HepG2 (cell line): ENCODE results near the gene RASGRF1. TPM values are rescaled to one million over a fixed set of nuclear protein-coding genes. Genes with fewer than 3 reads are reported as not detected.

Experiments used
- GATAD1 ChIP-seq: IDR thresholded peaks from 2 replicates; pipeline ENCODE4 v1.6.1; 2016; ENCODE audit warnings: missing genetic modification reagents, missing compliant biosample characterization
- KLF9 ChIP-seq: IDR thresholded peaks from 2 replicates; pipeline ENCODE4 v1.6.1; 2016; ENCODE audit warnings: low read depth
- KMT2A ChIP-seq: sonication (generic); formaldehyde crosslinking; IDR thresholded peaks from 2 replicates; pipeline ENCODE4 v1.4.0; 2020; ENCODE audit warnings: missing genetic modification reagents
- PLRG1 ChIP-seq: fragments of 450-650 bp; conservative IDR thresholded peaks from 2 replicates; pipeline ENCODE4 v1.6.1; 2016
- PTBP1 ChIP-seq: fragments of 200-400 bp; formaldehyde crosslinking; IDR thresholded peaks from 2 replicates; pipeline ENCODE4 v1.6.1; 2018; ENCODE audit warnings: low read length, low read depth; ENCODE audit not compliant: poor library complexity, severe bottlenecking
- SETDB1 ChIP-seq: sonication (generic); formaldehyde crosslinking; IDR thresholded peaks from 2 replicates; pipeline ENCODE4 v1.5.1; 2020; ENCODE audit warnings: missing genetic modification reagents, mild to moderate bottlenecking, borderline replicate concordance
- SP1 ChIP-seq, 2 experiments: fragments of 450-650 bp in 1 of 2; sonication (generic) in 1 of 2; formaldehyde crosslinking in 1 of 2; IDR thresholded peaks; 2 replicates each; pipeline versions ENCODE4 v1.4.0 to v1.6.1; 2016 to 2020; ENCODE audit warnings: missing genetic modification reagents in 1 of 2
- THYN1 ChIP-seq: sonication (generic); formaldehyde crosslinking; IDR thresholded peaks from 2 replicates; pipeline ENCODE4 v1.8.1; 2023; ENCODE audit warnings: low read depth, mild to moderate bottlenecking, moderate library complexity, missing genetic modification reagents, borderline replicate concordance
- ZNF235 ChIP-seq: sonication (generic); formaldehyde crosslinking; IDR thresholded peaks from 2 replicates; pipeline ENCODE4 v1.8.1; 2023; ENCODE audit warnings: mild to moderate bottlenecking, missing genetic modification reagents, borderline replicate concordance
- ZNF619 ChIP-seq: sonication (generic); formaldehyde crosslinking; IDR thresholded peaks from 2 replicates; pipeline ENCODE4 v1.4.0; 2020; ENCODE audit warnings: mild to moderate bottlenecking, missing genetic modification reagents
- ZNF629 ChIP-seq: sonication (generic); formaldehyde crosslinking; conservative IDR thresholded peaks from 2 replicates; pipeline ENCODE4 v1.5.0; 2020; ENCODE audit warnings: missing genetic modification reagents
- polyA plus RNA-seq, 8 experiments: library from polyadenylated mRNA; depleted of rRNA in 3 of 8; stranded (reverse) in 7 of 8; unstranded in 1 of 8; fragments of >200 nt; fragmentation: Illumina TruSeq in 4 of 8; extraction: Trizol in 4 of 8; gene quantifications; 2 replicates each; pipeline versions ENCODE4 v1.2.1 to v1.2.3, GENCODE V29; 2011 to 2016; ENCODE audit warnings: low read depth in 4 of 8, missing spikeins in 1 of 8, mixed read lengths in 1 of 8; ENCODE audit not compliant: insufficient read depth in 1 of 8
- total RNA-seq, 5 experiments: library from RNA; depleted of rRNA; stranded (reverse); fragments of >200 nt; fragmentation: Illumina TruSeq; extraction: Trizol; gene quantifications; 2 replicates each; pipeline ENCODE4 v1.2.3, GENCODE V29; 2016; ENCODE audit warnings: low read depth in 1 of 5
- TF ChIP-seq, protein P1 (sequence below): sonication (generic); formaldehyde crosslinking; IDR thresholded peaks from 2 replicates; pipeline ENCODE4 v1.5.1; 2020; ENCODE audit warnings: mild to moderate bottlenecking, missing genetic modification reagents, moderate library complexity
- TF ChIP-seq, protein P2 (sequence below): sonication (generic); formaldehyde crosslinking; conservative IDR thresholded peaks from 2 replicates; pipeline ENCODE4 v1.8.1; 2023; ENCODE audit warnings: missing genetic modification reagents
- TF ChIP-seq, protein P3 (sequence below): sonication (generic); formaldehyde crosslinking; IDR thresholded peaks from 2 replicates; pipeline ENCODE4 v1.5.0; 2020; ENCODE audit warnings: missing genetic modification reagents
- TF ChIP-seq, protein P4 (sequence below): sonication (generic); formaldehyde crosslinking; IDR thresholded peaks from 2 replicates; pipeline ENCODE4 v1.4.0; 2020; ENCODE audit warnings: missing genetic modification reagents
- TF ChIP-seq, protein P5 (sequence below): conservative IDR thresholded peaks from 2 replicates; pipeline ENCODE4 v1.6.1; 2018; ENCODE audit warnings: missing genetic modification reagents
- TF ChIP-seq, protein P6 (sequence below): sonication (generic); formaldehyde crosslinking; IDR thresholded peaks from 2 replicates; pipeline ENCODE4 v1.5.0; 2020; ENCODE audit warnings: missing genetic modification reagents, mild to moderate bottlenecking, borderline replicate concordance
- TF ChIP-seq, protein P7 (sequence below): sonication (generic); formaldehyde crosslinking; IDR thresholded peaks from 2 replicates; pipeline ENCODE4 v1.8.1; 2023; ENCODE audit warnings: mild to moderate bottlenecking, inconsistent platforms, moderate library complexity, missing genetic modification reagents, borderline replicate concordance

Gene RASGRF1
- total and polyA plus RNA-seq, 2 of the 13 experiments (the other 11 are each of a cell fraction or from before 2014, with no cell fraction given) = 0.55 to 3.0 TPM

DNA sequence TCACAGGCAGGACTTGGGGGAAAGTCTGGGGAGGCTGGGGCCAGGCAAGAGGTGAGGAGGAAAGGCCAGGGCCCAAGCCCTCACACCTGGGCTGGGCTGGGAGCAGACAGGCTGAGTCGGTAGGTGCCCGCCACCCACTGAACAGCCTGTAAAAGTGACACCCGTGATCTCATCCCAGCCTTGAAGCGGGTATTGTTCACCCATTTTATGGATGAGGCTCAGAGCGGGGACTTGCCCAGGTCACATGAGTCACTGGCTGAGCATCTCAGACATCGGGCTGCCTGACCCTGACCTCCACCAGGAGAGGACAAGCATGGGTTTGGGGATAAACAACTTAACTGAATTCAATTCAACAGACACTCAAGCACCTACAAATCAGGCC, 93.7 kb downstream of the RASGRF1 start (continued):
- TF ChIP-seq, protein P1, sequence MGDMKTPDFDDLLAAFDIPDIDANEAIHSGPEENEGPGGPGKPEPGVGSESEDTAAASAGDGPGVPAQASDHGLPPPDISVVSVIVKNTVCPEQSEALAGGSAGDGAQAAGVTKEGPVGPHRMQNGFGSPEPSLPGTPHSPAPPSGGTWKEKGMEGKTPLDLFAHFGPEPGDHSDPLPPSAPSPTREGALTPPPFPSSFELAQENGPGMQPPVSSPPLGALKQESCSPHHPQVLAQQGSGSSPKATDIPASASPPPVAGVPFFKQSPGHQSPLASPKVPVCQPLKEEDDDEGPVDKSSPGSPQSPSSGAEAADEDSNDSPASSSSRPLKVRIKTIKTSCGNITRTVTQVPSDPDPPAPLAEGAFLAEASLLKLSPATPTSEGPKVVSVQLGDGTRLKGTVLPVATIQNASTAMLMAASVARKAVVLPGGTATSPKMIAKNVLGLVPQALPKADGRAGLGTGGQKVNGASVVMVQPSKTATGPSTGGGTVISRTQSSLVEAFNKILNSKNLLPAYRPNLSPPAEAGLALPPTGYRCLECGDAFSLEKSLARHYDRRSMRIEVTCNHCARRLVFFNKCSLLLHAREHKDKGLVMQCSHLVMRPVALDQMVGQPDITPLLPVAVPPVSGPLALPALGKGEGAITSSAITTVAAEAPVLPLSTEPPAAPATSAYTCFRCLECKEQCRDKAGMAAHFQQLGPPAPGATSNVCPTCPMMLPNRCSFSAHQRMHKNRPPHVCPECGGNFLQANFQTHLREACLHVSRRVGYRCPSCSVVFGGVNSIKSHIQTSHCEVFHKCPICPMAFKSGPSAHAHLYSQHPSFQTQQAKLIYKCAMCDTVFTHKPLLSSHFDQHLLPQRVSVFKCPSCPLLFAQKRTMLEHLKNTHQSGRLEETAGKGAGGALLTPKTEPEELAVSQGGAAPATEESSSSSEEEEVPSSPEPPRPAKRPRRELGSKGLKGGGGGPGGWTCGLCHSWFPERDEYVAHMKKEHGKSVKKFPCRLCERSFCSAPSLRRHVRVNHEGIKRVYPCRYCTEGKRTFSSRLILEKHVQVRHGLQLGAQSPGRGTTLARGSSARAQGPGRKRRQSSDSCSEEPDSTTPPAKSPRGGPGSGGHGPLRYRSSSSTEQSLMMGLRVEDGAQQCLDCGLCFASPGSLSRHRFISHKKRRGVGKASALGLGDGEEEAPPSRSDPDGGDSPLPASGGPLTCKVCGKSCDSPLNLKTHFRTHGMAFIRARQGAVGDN (CRISPR knock-in tag) = peak; percentile 93
- TF ChIP-seq, protein P2, sequence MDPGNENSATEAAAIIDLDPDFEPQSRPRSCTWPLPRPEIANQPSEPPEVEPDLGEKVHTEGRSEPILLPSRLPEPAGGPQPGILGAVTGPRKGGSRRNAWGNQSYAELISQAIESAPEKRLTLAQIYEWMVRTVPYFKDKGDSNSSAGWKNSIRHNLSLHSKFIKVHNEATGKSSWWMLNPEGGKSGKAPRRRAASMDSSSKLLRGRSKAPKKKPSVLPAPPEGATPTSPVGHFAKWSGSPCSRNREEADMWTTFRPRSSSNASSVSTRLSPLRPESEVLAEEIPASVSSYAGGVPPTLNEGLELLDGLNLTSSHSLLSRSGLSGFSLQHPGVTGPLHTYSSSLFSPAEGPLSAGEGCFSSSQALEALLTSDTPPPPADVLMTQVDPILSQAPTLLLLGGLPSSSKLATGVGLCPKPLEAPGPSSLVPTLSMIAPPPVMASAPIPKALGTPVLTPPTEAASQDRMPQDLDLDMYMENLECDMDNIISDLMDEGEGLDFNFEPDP = no peak
- no peak for TF ChIP-seq PTBP1
- TF ChIP-seq KLF9 (CRISPR knock-in tag) = 0 out of 2 replicates have a peak, but pooled peaks have one; percentile 36
- no peak for TF ChIP-seq ZNF235 (CRISPR knock-in tag)
- TF ChIP-seq SP1 (IDR thresholded peaks at IDR 0.05) = no peak
- TF ChIP-seq SP1 (CRISPR knock-in tag; IDR thresholded peaks at IDR 0.05) = no peak
- TF ChIP-seq, protein P3, sequence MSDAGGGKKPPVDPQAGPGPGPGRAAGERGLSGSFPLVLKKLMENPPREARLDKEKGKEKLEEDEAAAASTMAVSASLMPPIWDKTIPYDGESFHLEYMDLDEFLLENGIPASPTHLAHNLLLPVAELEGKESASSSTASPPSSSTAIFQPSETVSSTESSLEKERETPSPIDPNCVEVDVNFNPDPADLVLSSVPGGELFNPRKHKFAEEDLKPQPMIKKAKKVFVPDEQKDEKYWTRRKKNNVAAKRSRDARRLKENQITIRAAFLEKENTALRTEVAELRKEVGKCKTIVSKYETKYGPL (CRISPR knock-in tag) = no peak
- peak; percentile 62 for TF ChIP-seq ZNF629 (CRISPR knock-in tag)
- TF ChIP-seq ZNF619 = no peak
- TF ChIP-seq, protein P4, sequence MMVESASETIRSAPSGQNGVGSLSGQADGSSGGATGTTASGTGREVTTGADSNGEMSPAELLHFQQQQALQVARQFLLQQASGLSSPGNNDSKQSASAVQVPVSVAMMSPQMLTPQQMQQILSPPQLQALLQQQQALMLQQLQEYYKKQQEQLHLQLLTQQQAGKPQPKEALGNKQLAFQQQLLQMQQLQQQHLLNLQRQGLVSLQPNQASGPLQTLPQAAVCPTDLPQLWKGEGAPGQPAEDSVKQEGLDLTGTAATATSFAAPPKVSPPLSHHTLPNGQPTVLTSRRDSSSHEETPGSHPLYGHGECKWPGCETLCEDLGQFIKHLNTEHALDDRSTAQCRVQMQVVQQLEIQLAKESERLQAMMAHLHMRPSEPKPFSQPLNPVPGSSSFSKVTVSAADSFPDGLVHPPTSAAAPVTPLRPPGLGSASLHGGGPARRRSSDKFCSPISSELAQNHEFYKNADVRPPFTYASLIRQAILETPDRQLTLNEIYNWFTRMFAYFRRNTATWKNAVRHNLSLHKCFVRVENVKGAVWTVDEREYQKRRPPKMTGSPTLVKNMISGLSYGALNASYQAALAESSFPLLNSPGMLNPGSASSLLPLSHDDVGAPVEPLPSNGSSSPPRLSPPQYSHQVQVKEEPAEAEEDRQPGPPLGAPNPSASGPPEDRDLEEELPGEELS (CRISPR knock-in tag) = peak; percentile 77
- TF ChIP-seq KMT2A (CRISPR knock-in tag) = no peak
- TF ChIP-seq PLRG1 = no peak
- peak; percentile 32; the same call in 1 of the 2 replicates for TF ChIP-seq GATAD1 (CRISPR knock-in tag)
- TF ChIP-seq, protein P5, sequence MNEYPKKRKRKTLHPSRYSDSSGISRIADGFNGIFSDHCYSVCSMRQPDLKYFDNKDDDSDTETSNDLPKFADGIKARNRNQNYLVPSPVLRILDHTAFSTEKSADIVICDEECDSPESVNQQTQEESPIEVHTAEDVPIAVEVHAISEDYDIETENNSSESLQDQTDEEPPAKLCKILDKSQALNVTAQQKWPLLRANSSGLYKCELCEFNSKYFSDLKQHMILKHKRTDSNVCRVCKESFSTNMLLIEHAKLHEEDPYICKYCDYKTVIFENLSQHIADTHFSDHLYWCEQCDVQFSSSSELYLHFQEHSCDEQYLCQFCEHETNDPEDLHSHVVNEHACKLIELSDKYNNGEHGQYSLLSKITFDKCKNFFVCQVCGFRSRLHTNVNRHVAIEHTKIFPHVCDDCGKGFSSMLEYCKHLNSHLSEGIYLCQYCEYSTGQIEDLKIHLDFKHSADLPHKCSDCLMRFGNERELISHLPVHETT = no peak
- TF ChIP-seq, protein P6, sequence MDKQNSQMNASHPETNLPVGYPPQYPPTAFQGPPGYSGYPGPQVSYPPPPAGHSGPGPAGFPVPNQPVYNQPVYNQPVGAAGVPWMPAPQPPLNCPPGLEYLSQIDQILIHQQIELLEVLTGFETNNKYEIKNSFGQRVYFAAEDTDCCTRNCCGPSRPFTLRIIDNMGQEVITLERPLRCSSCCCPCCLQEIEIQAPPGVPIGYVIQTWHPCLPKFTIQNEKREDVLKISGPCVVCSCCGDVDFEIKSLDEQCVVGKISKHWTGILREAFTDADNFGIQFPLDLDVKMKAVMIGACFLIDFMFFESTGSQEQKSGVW = no peak
- TF ChIP-seq, protein P7, sequence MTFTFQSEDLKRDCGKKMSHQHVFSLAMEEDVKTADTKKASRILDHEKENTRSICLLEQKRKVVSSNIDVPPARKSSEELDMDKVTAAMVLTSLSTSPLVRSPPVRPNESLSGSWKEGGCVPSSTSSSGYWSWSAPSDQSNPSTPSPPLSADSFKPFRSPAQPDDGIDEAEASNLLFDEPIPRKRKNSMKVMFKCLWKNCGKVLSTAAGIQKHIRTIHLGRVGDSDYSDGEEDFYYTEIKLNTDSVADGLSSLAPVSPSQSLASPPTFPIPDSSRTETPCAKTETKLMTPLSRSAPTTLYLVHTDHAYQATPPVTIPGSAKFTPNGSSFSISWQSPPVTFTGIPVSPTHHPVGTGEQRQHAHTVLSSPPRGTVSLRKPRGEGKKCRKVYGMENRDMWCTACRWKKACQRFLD (CRISPR knock-in tag) = no peak
- TF ChIP-seq SETDB1 (CRISPR knock-in tag) = no peak
- TF ChIP-seq THYN1 = no peak
